Fibroblast of villous mesenchyme (primary cell): ENCODE data around the gene H2BW2. TPM values are rescaled to one million over a fixed set of nuclear protein-coding genes. Genes with fewer than 3 reads are reported as not detected.

Experiments used
- DNase-seq: peaks from one replicate; pipeline ENCODE4 v3.0.0-alpha.2; 2010; ENCODE audit warnings: low read depth
- H3K4me3 ChIP-seq: 2 replicates; pipeline ENCODE4 v1.5.1; 2011; ENCODE audit warnings: low read depth, mild to moderate bottlenecking, low read length
- total RNA-seq: library from RNA; depleted of rRNA; stranded (reverse); fragments of >200 nt; gene quantifications from 2 replicates; pipeline ENCODE4 v1.2.3, GENCODE V29; 2012
- TF ChIP-seq, protein P1 (sequence below): IDR thresholded peaks from 2 replicates; pipeline ENCODE4 v1.5.1; 2012; ENCODE audit warnings: low read depth, mild to moderate bottlenecking, low read length; ENCODE audit not compliant: insufficient read depth

Gene H2BW2
- total RNA-seq, 1 donor, result not detected

DNA sequence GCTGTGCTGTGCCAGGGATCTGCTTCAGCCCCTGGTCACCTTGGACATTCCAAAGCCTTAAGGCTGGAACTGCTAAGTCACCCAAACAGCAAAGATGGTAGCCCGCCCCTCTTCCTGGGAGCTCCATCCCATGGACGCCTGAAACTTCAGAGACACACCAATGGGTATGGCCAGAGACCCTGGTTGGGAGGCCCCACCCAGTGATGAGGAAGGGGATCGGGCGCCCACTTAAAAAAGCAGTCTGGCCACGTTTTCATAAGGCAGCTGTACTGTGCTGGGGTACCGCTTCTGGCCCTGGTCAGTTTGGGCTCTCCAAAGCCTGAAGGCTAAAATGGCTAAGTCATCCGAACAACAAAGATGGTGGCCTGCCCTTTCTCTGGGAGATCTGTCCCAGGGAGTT, 45.7 kb downstream of the H2BW2 start:
- TF ChIP-seq, protein P1, sequence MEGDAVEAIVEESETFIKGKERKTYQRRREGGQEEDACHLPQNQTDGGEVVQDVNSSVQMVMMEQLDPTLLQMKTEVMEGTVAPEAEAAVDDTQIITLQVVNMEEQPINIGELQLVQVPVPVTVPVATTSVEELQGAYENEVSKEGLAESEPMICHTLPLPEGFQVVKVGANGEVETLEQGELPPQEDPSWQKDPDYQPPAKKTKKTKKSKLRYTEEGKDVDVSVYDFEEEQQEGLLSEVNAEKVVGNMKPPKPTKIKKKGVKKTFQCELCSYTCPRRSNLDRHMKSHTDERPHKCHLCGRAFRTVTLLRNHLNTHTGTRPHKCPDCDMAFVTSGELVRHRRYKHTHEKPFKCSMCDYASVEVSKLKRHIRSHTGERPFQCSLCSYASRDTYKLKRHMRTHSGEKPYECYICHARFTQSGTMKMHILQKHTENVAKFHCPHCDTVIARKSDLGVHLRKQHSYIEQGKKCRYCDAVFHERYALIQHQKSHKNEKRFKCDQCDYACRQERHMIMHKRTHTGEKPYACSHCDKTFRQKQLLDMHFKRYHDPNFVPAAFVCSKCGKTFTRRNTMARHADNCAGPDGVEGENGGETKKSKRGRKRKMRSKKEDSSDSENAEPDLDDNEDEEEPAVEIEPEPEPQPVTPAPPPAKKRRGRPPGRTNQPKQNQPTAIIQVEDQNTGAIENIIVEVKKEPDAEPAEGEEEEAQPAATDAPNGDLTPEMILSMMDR, result no peak
- no peak overlapping the region for H3K4me3 ChIP-seq
- no peak for DNase-seq

DNA sequence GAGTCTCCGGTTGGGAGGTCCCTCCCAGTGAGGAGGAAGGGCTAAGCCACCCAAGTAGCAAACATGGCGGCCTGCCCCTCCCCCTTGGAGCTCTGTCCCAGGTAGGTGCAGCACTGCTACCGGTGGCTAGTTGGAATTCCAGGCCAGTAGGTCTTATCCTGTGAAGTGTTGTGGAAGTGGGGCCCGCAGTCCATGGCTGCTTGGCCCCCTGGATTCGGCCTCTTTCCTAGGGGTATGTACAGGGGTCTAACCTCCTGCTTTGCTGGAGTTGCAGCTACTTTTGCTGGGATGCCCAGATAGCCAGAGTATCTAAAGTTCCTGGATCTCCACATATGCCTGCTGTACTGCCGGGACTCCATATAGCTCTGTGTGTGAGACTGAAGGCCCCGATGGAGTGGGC, 46.2 kb downstream of the H2BW2 start:
- TF ChIP-seq, protein P1, result no peak
- no peak overlapping the region for H3K4me3 ChIP-seq
- no peak for DNase-seq

Other genes starting within 250 kb of the H2BW2 start
- gene RAB9B, start 207.7 kb upstream of the H2BW2 start, total RNA-seq, result 0.64 and 0.86 TPM in 2 replicates
- gene TMSB15B, start 77.3 kb upstream of the H2BW2 start, total RNA-seq, result 3.5 and 6.5 TPM in 2 replicates
- gene H2BW1, start 26.2 kb upstream of the H2BW2 start, total RNA-seq, result not detected in 2 replicates
- gene TMSB15C, start 36.3 kb downstream of the H2BW2 start, total RNA-seq, result 3.9 and 5.2 TPM in 2 replicates
- gene ZCCHC18, start 72.6 kb downstream of the H2BW2 start, total RNA-seq, result 0.43 and 0.64 TPM in 2 replicates
- gene SLC25A53, start 117.1 kb downstream of the H2BW2 start, total RNA-seq, result 5.6 and 5.8 TPM in 2 replicates
- gene FAM199X, start 126.5 kb downstream of the H2BW2 start, total RNA-seq, result 25.1 and 35.8 TPM in 2 replicates
- gene ESX1, start 215.0 kb downstream of the H2BW2 start, total RNA-seq, result not detected in 2 replicates